Measurements from ENCODE around the gene FBLN5.

FBLN5 gene

GRCh38 chr14:91866061-91866460 is 81.4 kb downstream of the FBLN5 start:
- Histone ChIP-seq H3K18ac (ENCODE audit: low read depth in 1 of 2, low read length in 2 of 2) (no peak overlapping the region), H3K14ac (ENCODE audit: low read length in 2 of 2) (no peak overlapping the region), H3K27ac (ENCODE audit: low read length, poor library complexity, severe bottlenecking) (no peak overlapping the region), H3K36me3 (ENCODE audit: control insufficient read depth in 1 of 2, insufficient read depth in 2 of 2, low read depth in 1 of 2, low read length in 2 of 2) (peaks cover 0 to 32% of the 10 kb centered on the region in 2 experiments), H2AFZ (ENCODE audit: low read depth, low read length) (no peak overlapping the region), H3K4me2 (ENCODE audit: low read length, poor library complexity, severe bottlenecking) (no peak overlapping the region), H3K27me3 (ENCODE audit: control insufficient read depth in 1 of 2, insufficient read depth in 1 of 2, low read length in 2 of 2) (peaks cover 0 to 40% of the 10 kb centered on the region in 2 experiments), H3K4me3 (ENCODE audit: insufficient read depth in 1 of 2, low read depth in 1 of 2, low read length in 2 of 2) (no peak overlapping the region), H4K8ac (ENCODE audit: low read length) (no peak overlapping the region), H3K4me1 (ENCODE audit: control insufficient read depth, insufficient read depth, low read depth, low read length) (peaks cover 5% of the 10 kb centered on the region), H3K23ac (ENCODE audit: low read length in 2 of 2) (no peak overlapping the region), H3K9me3 (ENCODE audit: control insufficient read depth, low read length) (no peaks in the 10 kb centered on the region), H2BK5ac (ENCODE audit: low read depth, low read length, poor library complexity, severe bottlenecking) (no peak overlapping the region), H3K9ac (ENCODE audit: low read length) (no peak overlapping the region), H2BK12ac (ENCODE audit: low read length in 2 of 2) (no peak overlapping the region), H3K79me1 (replicated peaks; ENCODE audit: low read length, poor library complexity, severe bottlenecking) (no peaks in the 10 kb centered on the region), H4K91ac (ENCODE audit: low read length) (no peak overlapping the region), H2BK120ac (ENCODE audit: low read depth, low read length) (no peak overlapping the region), H3K4ac (ENCODE audit: low read depth in 1 of 2, low read length in 2 of 2) (no peak overlapping the region), H2AK5ac (ENCODE audit: low read length, severe bottlenecking) (no peak overlapping the region), H2BK15ac (ENCODE audit: low read depth, poor library complexity, severe bottlenecking) (no peak overlapping the region)
- WGBS, result 73% methylated on average over 1 of the region's 2 CpGs
- peak; percentile 19 for DNase-seq

- Histone ChIP-seq H2BK5ac (ENCODE audit: low read depth, low read length, poor library complexity, severe bottlenecking) (no peak overlapping the region), H4K91ac (ENCODE audit: low read length) (no peak overlapping the region), H2BK12ac (ENCODE audit: low read length in 2 of 2) (no peak overlapping the region), H4K8ac (ENCODE audit: low read length) (no peak overlapping the region), H3K79me1 (replicated peaks; ENCODE audit: low read length, poor library complexity, severe bottlenecking) (no peaks in the 10 kb centered on the region), H3K4me2 (ENCODE audit: low read length, poor library complexity, severe bottlenecking) (no peak overlapping the region), H3K9me3 (ENCODE audit: control insufficient read depth, low read length) (no peaks in the 10 kb centered on the region), H3K4me1 (ENCODE audit: control insufficient read depth, insufficient read depth, low read depth, low read length) (no peaks in the 10 kb centered on the region), H3K27ac (ENCODE audit: low read length, poor library complexity, severe bottlenecking) (no peak overlapping the region), H3K9ac (ENCODE audit: low read length) (no peak overlapping the region), H3K4ac (ENCODE audit: low read depth in 1 of 2, low read length in 2 of 2) (no peak overlapping the region), H2BK15ac (ENCODE audit: low read depth, poor library complexity, severe bottlenecking) (no peak overlapping the region), H3K14ac (ENCODE audit: low read length in 2 of 2) (no peak overlapping the region), H3K4me3 (ENCODE audit: insufficient read depth in 1 of 2, low read depth in 1 of 2, low read length in 2 of 2) (no peak overlapping the region), H3K27me3 (ENCODE audit: control insufficient read depth in 1 of 2, insufficient read depth in 1 of 2, low read length in 2 of 2) (peaks cover 4 to 49% of the 10 kb centered on the region in 2 experiments), H2AFZ (ENCODE audit: low read depth, low read length) (no peak overlapping the region), H2BK120ac (ENCODE audit: low read depth, low read length) (no peak overlapping the region), H3K23ac (ENCODE audit: low read length in 2 of 2) (no peak overlapping the region), H3K36me3 (ENCODE audit: control insufficient read depth in 1 of 2, insufficient read depth in 2 of 2, low read depth in 1 of 2, low read length in 2 of 2) (peaks cover 0 to 5% of the 10 kb centered on the region in 2 experiments), H3K18ac (ENCODE audit: low read depth in 1 of 2, low read length in 2 of 2) (no peak overlapping the region), H2AK5ac (ENCODE audit: low read length, severe bottlenecking) (no peak overlapping the region)
- 72% methylated on average over 4 of the region's 4 CpGs for WGBS
- no peak for DNase-seq
These were observed 85.1 kb downstream of the FBLN5 start for GRCh38 chr14:91862417-91862816.

- Histone ChIP-seq H2BK12ac (ENCODE audit: low read length in 2 of 2) (no peak overlapping the region), H3K27ac (ENCODE audit: low read length, poor library complexity, severe bottlenecking) (no peak overlapping the region), H3K9me3 (ENCODE audit: control insufficient read depth, low read length) (no peaks in the 10 kb centered on the region), H2AFZ (ENCODE audit: low read depth, low read length) (no peak overlapping the region), H3K18ac (ENCODE audit: low read depth in 1 of 2, low read length in 2 of 2) (no peak overlapping the region), H3K36me3 (ENCODE audit: control insufficient read depth in 1 of 2, insufficient read depth in 2 of 2, low read depth in 1 of 2, low read length in 2 of 2) (no peaks in the 10 kb centered on the region), H3K27me3 (ENCODE audit: control insufficient read depth in 1 of 2, insufficient read depth in 1 of 2, low read length in 2 of 2) (peaks cover 4 to 44% of the 10 kb centered on the region in 2 experiments), H4K91ac (ENCODE audit: low read length) (no peak overlapping the region), H3K4me1 (ENCODE audit: control insufficient read depth, insufficient read depth, low read depth, low read length) (no peaks in the 10 kb centered on the region), H3K23ac (ENCODE audit: low read length in 2 of 2) (no peak overlapping the region), H2BK15ac (ENCODE audit: low read depth, poor library complexity, severe bottlenecking) (no peak overlapping the region), H3K79me1 (replicated peaks; ENCODE audit: low read length, poor library complexity, severe bottlenecking) (no peaks in the 10 kb centered on the region), H3K9ac (ENCODE audit: low read length) (no peak overlapping the region), H2BK120ac (ENCODE audit: low read depth, low read length) (no peak overlapping the region), H4K8ac (ENCODE audit: low read length) (no peak overlapping the region), H2BK5ac (ENCODE audit: low read depth, low read length, poor library complexity, severe bottlenecking) (no peak overlapping the region), H2AK5ac (ENCODE audit: low read length, severe bottlenecking) (no peak overlapping the region), H3K4ac (ENCODE audit: low read depth in 1 of 2, low read length in 2 of 2) (no peak overlapping the region), H3K4me3 (ENCODE audit: insufficient read depth in 1 of 2, low read depth in 1 of 2, low read length in 2 of 2) (no peak overlapping the region), H3K4me2 (ENCODE audit: low read length, poor library complexity, severe bottlenecking) (no peak overlapping the region), H3K14ac (ENCODE audit: low read length in 2 of 2) (no peak overlapping the region)
- DNase-seq, result no peak
- WGBS, result 95% methylated on average over 1 of the region's 2 CpGs
These were observed 86.4 kb downstream of the FBLN5 start for GRCh38 chr14:91861091-91861490.

GRCh38 chr14:91860238-91860637 is 87.3 kb downstream of the FBLN5 start:
- H3K9me3 ChIP-seq (ENCODE audit: control insufficient read depth, low read length), result no peaks in the 10 kb centered on the region
- H3K79me1 ChIP-seq (replicated peaks; ENCODE audit: low read length, poor library complexity, severe bottlenecking), result no peaks in the 10 kb centered on the region
- no peak overlapping the region for H3K4me3 ChIP-seq (ENCODE audit: insufficient read depth in 1 of 2, low read depth in 1 of 2, low read length in 2 of 2)
- H3K18ac ChIP-seq (ENCODE audit: low read depth in 1 of 2, low read length in 2 of 2), result no peak overlapping the region
- H3K9ac ChIP-seq (ENCODE audit: low read length), result no peak overlapping the region
- no peak overlapping the region for H3K23ac ChIP-seq (ENCODE audit: low read length in 2 of 2)
- no peak overlapping the region for H3K14ac ChIP-seq (ENCODE audit: low read length in 2 of 2)
- H2BK12ac ChIP-seq (ENCODE audit: low read length in 2 of 2), result no peak overlapping the region
- no peak overlapping the region for H4K8ac ChIP-seq (ENCODE audit: low read length)
- H2BK15ac ChIP-seq (ENCODE audit: low read depth, poor library complexity, severe bottlenecking), result no peak overlapping the region
- peaks cover 4 to 48% of the 10 kb centered on the region in 2 experiments for H3K27me3 ChIP-seq (ENCODE audit: control insufficient read depth in 1 of 2, insufficient read depth in 1 of 2, low read length in 2 of 2)
- no peaks in the 10 kb centered on the region for H3K36me3 ChIP-seq (ENCODE audit: control insufficient read depth in 1 of 2, insufficient read depth in 2 of 2, low read depth in 1 of 2, low read length in 2 of 2)
- no peak overlapping the region for H4K91ac ChIP-seq (ENCODE audit: low read length)
- H2BK120ac ChIP-seq (ENCODE audit: low read depth, low read length), result no peak overlapping the region
- DNase-seq, result no peak
- H3K27ac ChIP-seq (ENCODE audit: low read length, poor library complexity, severe bottlenecking), result no peak overlapping the region
- no peaks in the 10 kb centered on the region for H3K4me1 ChIP-seq (ENCODE audit: control insufficient read depth, insufficient read depth, low read depth, low read length)
- no peak overlapping the region for H3K4me2 ChIP-seq (ENCODE audit: low read length, poor library complexity, severe bottlenecking)
- no peak overlapping the region for H2AFZ ChIP-seq (ENCODE audit: low read depth, low read length)
- no peak overlapping the region for H3K4ac ChIP-seq (ENCODE audit: low read depth in 1 of 2, low read length in 2 of 2)
- no peak overlapping the region for H2BK5ac ChIP-seq (ENCODE audit: low read depth, low read length, poor library complexity, severe bottlenecking)
- H2AK5ac ChIP-seq (ENCODE audit: low read length, severe bottlenecking), result no peak overlapping the region
